Measurements from ENCODE around the gene CMYA5. TPM values are rescaled to one million over a fixed set of nuclear protein-coding genes. Genes with fewer than 3 reads are reported as not detected.

The CMYA5 gene
- total and polyA plus RNA-seq, 4 donors: 1.3 to 2.9 (median 2.0) TPM

GRCh38 chr5:79728396-79728795, 38.8 kb downstream of the CMYA5 start:
- H3K9ac ChIP-seq (ENCODE audit: low read depth in 1 of 2, low read length in 2 of 2): no peak overlapping the region
- no peak for DNase-seq (ENCODE audit: low spot score)
- no peak overlapping the region for H3K4me3 ChIP-seq (ENCODE audit: low read depth in 1 of 3, low read length in 3 of 3)
- 94% methylated on average over 4 of the region's 4 CpGs for WGBS
- H3K27ac ChIP-seq (ENCODE audit: low read depth in 1 of 2, low read length in 2 of 2): no peak overlapping the region
- TF ChIP-seq FOXA1 (IDR thresholded peaks at IDR 0.05) (no peak), ZBTB33 (IDR thresholded peaks at IDR 0.05) (no peak), REST (IDR thresholded peaks at IDR 0.05) (no peak), HNF4A (conservative IDR thresholded peaks at IDR 0.05) (no peak), TAF1 (conservative IDR thresholded peaks at IDR 0.05) (no peak), JUND (IDR thresholded peaks at IDR 0.05) (no peak), EGR1 (IDR thresholded peaks at IDR 0.05; ENCODE audit: low read depth in 2 of 2) (no peak), GABPA (IDR thresholded peaks at IDR 0.05 in 1 of 2, conservative IDR thresholded peaks at IDR 0.05 in 1 of 2) (no peak), MAX (IDR thresholded peaks at IDR 0.05) (no peak)
- no peaks in the 10 kb centered on the region for H3K27me3 ChIP-seq (ENCODE audit: control insufficient read depth in 4 of 4, insufficient read depth in 4 of 4, low read length in 3 of 4)
- no peaks in the 10 kb centered on the region for H3K4me1 ChIP-seq (ENCODE audit: control insufficient read depth in 4 of 4, insufficient read depth in 4 of 4, low read length in 3 of 4)
- H3K36me3 ChIP-seq (ENCODE audit: control insufficient read depth in 4 of 4, insufficient read depth in 3 of 4, low read depth in 1 of 4, low read length in 3 of 4): no peaks in the 10 kb centered on the region
- no peaks in the 10 kb centered on the region for H3K9me3 ChIP-seq (ENCODE audit: control insufficient read depth in 4 of 4, low read length in 3 of 4)

GRCh38 chr5:79729679-79730078, 40.0 kb downstream of the CMYA5 start:
- H3K9ac ChIP-seq (ENCODE audit: low read depth in 1 of 2, low read length in 2 of 2): no peak overlapping the region
- no peaks in the 10 kb centered on the region for H3K36me3 ChIP-seq (ENCODE audit: control insufficient read depth in 4 of 4, insufficient read depth in 3 of 4, low read depth in 1 of 4, low read length in 3 of 4)
- H3K27ac ChIP-seq (ENCODE audit: low read depth in 1 of 2, low read length in 2 of 2): no peak overlapping the region
- H3K27me3 ChIP-seq (ENCODE audit: control insufficient read depth in 4 of 4, insufficient read depth in 4 of 4, low read length in 3 of 4): no peaks in the 10 kb centered on the region
- no peak overlapping the region for H3K4me3 ChIP-seq (ENCODE audit: low read depth in 1 of 3, low read length in 3 of 3)
- no peaks in the 10 kb centered on the region for H3K4me1 ChIP-seq (ENCODE audit: control insufficient read depth in 4 of 4, insufficient read depth in 4 of 4, low read length in 3 of 4)
- 94% methylated on average over 2 of the region's 2 CpGs for WGBS
- H3K9me3 ChIP-seq (ENCODE audit: control insufficient read depth in 4 of 4, low read length in 3 of 4): no peaks in the 10 kb centered on the region
- TF ChIP-seq RAD21 (IDR thresholded peaks at IDR 0.05) (no peak), MAX (IDR thresholded peaks at IDR 0.05) (no peak), GABPA (IDR thresholded peaks at IDR 0.05 in 1 of 2, conservative IDR thresholded peaks at IDR 0.05 in 1 of 2) (no peak), CTCF (IDR thresholded peaks at IDR 0.05; ENCODE audit: low read depth, low read length, missing input control) (no peak), ZBTB33 (IDR thresholded peaks at IDR 0.05) (no peak), JUND (IDR thresholded peaks at IDR 0.05) (no peak), EGR1 (IDR thresholded peaks at IDR 0.05; ENCODE audit: low read depth in 2 of 2) (no peak), SP1 (IDR thresholded peaks at IDR 0.05) (no peak), RXRA (IDR thresholded peaks at IDR 0.05) (no peak), FOXA1 (IDR thresholded peaks at IDR 0.05) (no peak), HNF4G (IDR thresholded peaks at IDR 0.05) (no peak), YY1 (IDR thresholded peaks at IDR 0.05) (no peak)
- DNase-seq (ENCODE audit: low spot score): no peak
